Esophagus squamous epithelium (tissue), 4 donors: ENCODE results near the gene CYP2C18.

Source experiments
- CTCF ChIP-seq, 6 experiments: fragments of 450-650 bp in 4 of 6; fragments of 200-600 bp in 2 of 6; sonication (generic) in 2 of 6; IDR thresholded peaks; one replicate each; pipeline ENCODE4 v1.5.1; 2016 to 2019; ENCODE audit warnings: antibody characterized with exemption in 6 of 6, mild to moderate bottlenecking in 4 of 6, moderate library complexity in 4 of 6
- POLR2A ChIP-seq, 4 donors: fragments of 450-650 bp; IDR thresholded peaks; one replicate each; pipeline ENCODE4 v1.6.1; 2017; ENCODE audit warnings: antibody characterized with exemption in 4 of 4, mild to moderate bottlenecking in 4 of 4, moderate library complexity in 3 of 4

- TF ChIP-seq CTCF (IDR thresholded peaks at IDR 0.05) (no peak), POLR2A (IDR thresholded peaks at IDR 0.05) (no peak)
These were observed 51.7 kb downstream of the CYP2C18 start for GRCh38 chr10:94735197-94735596.
